ENCODE measurements around the gene JAML. TPM values are rescaled to one million over a fixed set of nuclear protein-coding genes. Genes with fewer than 3 reads are reported as not detected.

The JAML gene
- total RNA-seq, 4 donors from 2014 or later = 0.92 to 8.9 (median 1.2) TPM

DNA sequence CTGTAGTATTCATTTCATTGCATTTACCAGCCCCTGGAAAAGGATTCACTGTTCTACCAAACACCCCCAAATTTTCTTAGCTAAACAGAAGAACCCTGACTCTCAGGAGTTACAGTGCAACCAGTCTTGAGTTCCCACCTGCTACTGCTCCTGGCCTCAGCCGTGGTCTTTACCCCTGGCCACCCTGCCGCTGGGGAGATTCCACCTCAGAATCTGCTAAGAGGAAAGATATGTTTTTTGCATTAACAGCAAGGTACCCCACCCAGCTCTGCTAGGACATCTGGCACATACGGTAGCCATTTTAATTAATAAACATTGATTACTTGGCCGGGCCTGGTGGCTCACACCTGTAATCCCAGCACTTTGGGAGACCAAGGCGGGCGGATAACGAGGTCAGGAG lies 9.0 kb downstream of the JAML start:
- intact Hi-C loops (cut with DNase I) = no loop called here
- no peaks in the 10 kb centered on the region for H3K36me3 ChIP-seq
- 90% methylated on average over 7 of the region's 7 CpGs for WGBS
- H3K4me1 ChIP-seq = peaks cover 0 to 6% (median under 1%) of the 10 kb centered on the region in 4 donors
- no peak overlapping the region for H3K4me3 ChIP-seq
- TF ChIP-seq POLR2A (IDR thresholded peaks at IDR 0.05; ENCODE audit: low read depth) (no peak), EP300 (IDR thresholded peaks at IDR 0.05) (no peak)
- no peaks in the 10 kb centered on the region for H3K9me3 ChIP-seq
- no peak for DNase-seq (ENCODE audit: extremely low spot score)
- peaks cover 0 to 52% (median 0%) of the 10 kb centered on the region in 4 donors for H3K27me3 ChIP-seq
- no peak overlapping the region for H3K27ac ChIP-seq (replicated peaks in 1 of 4)

DNA sequence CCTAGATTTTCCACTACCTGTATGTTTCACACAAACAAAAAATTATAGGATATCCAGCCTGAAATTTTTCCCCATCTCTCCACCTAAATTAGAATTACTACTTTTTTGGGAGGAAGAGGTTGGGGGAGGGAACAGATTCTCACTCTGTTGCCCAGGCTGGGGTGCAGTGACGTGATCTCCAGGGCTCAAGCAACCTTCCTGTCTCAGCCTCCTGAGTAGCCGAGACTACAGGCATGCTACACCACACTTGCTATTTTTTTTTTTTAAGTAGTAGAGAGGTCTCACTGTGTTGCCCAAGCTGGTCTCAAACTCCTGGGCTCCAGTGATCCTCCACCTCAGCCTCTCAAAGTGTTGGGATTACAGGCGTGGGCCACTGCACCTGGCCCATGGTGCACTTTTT lies 9.5 kb downstream of the JAML start:
- WGBS = 83% methylated on average over 3 of the region's 3 CpGs
- H3K36me3 ChIP-seq = no peaks in the 10 kb centered on the region
- H3K27ac ChIP-seq (replicated peaks in 1 of 4) = no peak overlapping the region
- H3K27me3 ChIP-seq = peaks cover 0 to 53% (median 0%) of the 10 kb centered on the region in 4 donors
- H3K4me1 ChIP-seq = peaks cover 0 to 9% (median 2%) of the 10 kb centered on the region in 4 donors
- TF ChIP-seq EP300 (IDR thresholded peaks at IDR 0.05) (no peak), POLR2AphosphoS5 (IDR thresholded peaks at IDR 0.05) (no peak), POLR2A (IDR thresholded peaks at IDR 0.05; ENCODE audit: low read depth) (no peak)
- TF ChIP-seq, protein P1, sequence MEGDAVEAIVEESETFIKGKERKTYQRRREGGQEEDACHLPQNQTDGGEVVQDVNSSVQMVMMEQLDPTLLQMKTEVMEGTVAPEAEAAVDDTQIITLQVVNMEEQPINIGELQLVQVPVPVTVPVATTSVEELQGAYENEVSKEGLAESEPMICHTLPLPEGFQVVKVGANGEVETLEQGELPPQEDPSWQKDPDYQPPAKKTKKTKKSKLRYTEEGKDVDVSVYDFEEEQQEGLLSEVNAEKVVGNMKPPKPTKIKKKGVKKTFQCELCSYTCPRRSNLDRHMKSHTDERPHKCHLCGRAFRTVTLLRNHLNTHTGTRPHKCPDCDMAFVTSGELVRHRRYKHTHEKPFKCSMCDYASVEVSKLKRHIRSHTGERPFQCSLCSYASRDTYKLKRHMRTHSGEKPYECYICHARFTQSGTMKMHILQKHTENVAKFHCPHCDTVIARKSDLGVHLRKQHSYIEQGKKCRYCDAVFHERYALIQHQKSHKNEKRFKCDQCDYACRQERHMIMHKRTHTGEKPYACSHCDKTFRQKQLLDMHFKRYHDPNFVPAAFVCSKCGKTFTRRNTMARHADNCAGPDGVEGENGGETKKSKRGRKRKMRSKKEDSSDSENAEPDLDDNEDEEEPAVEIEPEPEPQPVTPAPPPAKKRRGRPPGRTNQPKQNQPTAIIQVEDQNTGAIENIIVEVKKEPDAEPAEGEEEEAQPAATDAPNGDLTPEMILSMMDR (IDR thresholded peaks at IDR 0.05) = no peak
- H3K9me3 ChIP-seq = no peaks in the 10 kb centered on the region
- H3K4me3 ChIP-seq = no peak overlapping the region
- intact Hi-C loops (cut with DNase I) = no loop called here
- no peak for DNase-seq (ENCODE audit: extremely low spot score)

DNA sequence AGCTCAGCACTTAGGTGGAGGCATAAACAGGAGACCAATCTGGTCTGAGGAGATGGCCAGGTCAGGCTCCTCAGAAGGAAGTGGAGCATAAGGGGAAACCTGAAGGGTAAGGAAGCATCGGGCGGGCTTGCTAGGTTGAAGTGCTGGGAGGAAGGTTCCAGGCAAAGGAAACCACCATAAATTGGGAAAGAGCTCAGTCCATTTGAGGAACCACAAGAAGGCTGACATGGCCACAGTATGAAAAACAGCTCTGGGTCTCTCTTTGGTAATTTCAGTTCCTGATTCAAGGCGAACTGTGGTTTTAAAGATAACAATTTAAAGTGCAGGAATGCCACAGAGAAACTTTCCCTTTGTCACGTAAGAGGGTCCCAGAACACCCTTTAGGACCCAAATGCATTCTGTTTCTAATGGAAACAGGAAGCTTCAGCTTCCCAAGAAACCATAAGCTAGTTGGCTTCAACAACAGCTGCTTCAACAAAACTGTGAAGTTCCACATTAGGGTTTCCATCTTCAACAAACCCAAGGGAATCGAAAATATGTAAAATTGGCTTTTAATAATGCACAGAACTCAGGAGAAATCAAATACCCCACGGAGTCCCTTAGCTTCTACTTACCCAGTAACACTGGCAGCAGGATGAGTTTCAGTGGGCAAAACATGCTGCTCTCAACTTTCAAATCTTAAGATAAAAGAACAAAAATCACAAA lies 10.4 kb downstream of the JAML start:
- peaks cover 0 to 9% (median 2%) of the 10 kb centered on the region in 4 donors for H3K4me1 ChIP-seq
- intact Hi-C loops (cut with DNase I) = no loop called here
- H3K27me3 ChIP-seq = peaks cover 0 to 51% (median 0%) of the 10 kb centered on the region in 4 donors
- no peaks in the 10 kb centered on the region for H3K9me3 ChIP-seq
- TF ChIP-seq, protein P1 (IDR thresholded peaks at IDR 0.05) = no peak
- TF ChIP-seq POLR2A (IDR thresholded peaks at IDR 0.05; ENCODE audit: low read depth) (no peak), EP300 (IDR thresholded peaks at IDR 0.05) (no peak), POLR2AphosphoS5 (IDR thresholded peaks at IDR 0.05) (no peak)
- H3K36me3 ChIP-seq = no peaks in the 10 kb centered on the region
- H3K4me3 ChIP-seq = no peak overlapping the region
- no peak for DNase-seq (ENCODE audit: extremely low spot score)
- 65% methylated on average over 6 of the region's 6 CpGs for WGBS
- no peak overlapping the region for H3K27ac ChIP-seq (replicated peaks in 1 of 4)

DNA sequence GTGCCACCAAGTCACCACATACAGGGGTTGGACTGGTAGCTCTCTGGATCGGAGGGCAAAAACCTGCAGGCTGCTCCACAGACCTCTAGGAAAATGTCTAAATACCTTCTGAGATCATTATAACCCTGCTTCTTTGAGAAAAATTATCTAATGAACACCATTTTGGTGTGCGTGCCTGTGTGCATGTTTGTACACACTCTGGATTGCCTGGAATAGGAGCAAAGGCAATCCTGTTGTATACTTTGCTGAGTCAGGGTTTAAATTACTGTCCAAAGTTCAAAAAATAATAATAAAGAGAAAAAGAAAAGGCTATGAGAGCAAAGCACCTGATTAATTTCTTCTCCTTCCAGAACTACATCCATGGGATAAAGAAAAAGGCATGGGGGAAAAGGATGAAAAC lies 11.0 kb downstream of the JAML start:
- 95% methylated on average over 2 of the region's 2 CpGs for WGBS
- no peak for DNase-seq (ENCODE audit: extremely low spot score)
- peaks cover 0 to 9% (median 2%) of the 10 kb centered on the region in 4 donors for H3K4me1 ChIP-seq
- H3K27ac ChIP-seq (replicated peaks in 1 of 4) = no peak overlapping the region
- H3K9me3 ChIP-seq = no peaks in the 10 kb centered on the region
- intact Hi-C loops (cut with DNase I) = no loop called here
- peaks cover 0 to 55% (median 0%) of the 10 kb centered on the region in 4 donors for H3K27me3 ChIP-seq
- TF ChIP-seq, protein P1 (IDR thresholded peaks at IDR 0.05) = no peak
- no peak for TF ChIP-seq POLR2AphosphoS5 (IDR thresholded peaks at IDR 0.05)
- TF ChIP-seq POLR2A (IDR thresholded peaks at IDR 0.05; ENCODE audit: low read depth) = no peak
- no peak for TF ChIP-seq EP300 (IDR thresholded peaks at IDR 0.05)
- no peaks in the 10 kb centered on the region for H3K36me3 ChIP-seq
- no peak overlapping the region for H3K4me3 ChIP-seq

DNA sequence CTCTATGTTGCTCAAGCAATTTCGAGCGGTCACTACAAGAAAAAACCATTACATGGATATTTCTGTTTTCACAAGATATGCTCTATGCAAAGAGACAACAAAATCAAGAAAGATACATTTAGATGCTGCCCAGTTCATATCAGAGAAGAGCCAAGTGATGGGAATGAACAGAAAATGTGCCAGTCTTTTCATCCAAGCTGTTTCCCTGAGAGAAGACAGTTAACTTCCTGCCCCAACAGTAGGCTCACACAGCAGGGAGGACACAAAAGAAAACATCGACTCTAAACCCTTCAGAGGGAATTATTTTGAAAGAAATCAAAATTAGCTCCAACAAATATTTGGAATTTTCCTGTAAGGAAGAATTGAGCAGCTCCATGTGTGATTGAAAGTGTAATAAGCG lies 11.6 kb downstream of the JAML start:
- 77% methylated on average over 4 of the region's 4 CpGs for WGBS
- H3K4me3 ChIP-seq = no peak overlapping the region
- no peak for DNase-seq (ENCODE audit: extremely low spot score)
- no peak overlapping the region for H3K27ac ChIP-seq (replicated peaks in 1 of 4)
- H3K4me1 ChIP-seq = peaks cover 0 to 9% (median 2%) of the 10 kb centered on the region in 4 donors
- H3K36me3 ChIP-seq = no peaks in the 10 kb centered on the region
- intact Hi-C loops (cut with DNase I) = no loop called here
- H3K27me3 ChIP-seq = peaks cover 0 to 53% (median 0%) of the 10 kb centered on the region in 4 donors
- no peaks in the 10 kb centered on the region for H3K9me3 ChIP-seq
- TF ChIP-seq EP300 (IDR thresholded peaks at IDR 0.05) (no peak), POLR2AphosphoS5 (IDR thresholded peaks at IDR 0.05) (no peak), POLR2A (IDR thresholded peaks at IDR 0.05; ENCODE audit: low read depth) (no peak)
- TF ChIP-seq, protein P1 (IDR thresholded peaks at IDR 0.05) = no peak

Data from esophagus muscularis mucosa (tissue), 4 donors.